WERI-Rb-1 (cell line): ENCODE results near the gene PUM2.
"Not testable (repeated sequence)": the region's sequence is repeated elsewhere in the genome, so short reads cannot be mapped to it uniquely, and the experiment has no call there.

ENCODE experiments used
- DNase-seq: peaks from one replicate; pipeline ENCODE4 v3.0.0-alpha.2; 2020
- H3K27ac ChIP-seq: fragments of 250-450 bp; sonication (Bioruptor Pico); 2 replicates; pipeline ENCODE4 v1.5.1; 2020; ENCODE audit warnings: mild to moderate bottlenecking, moderate library complexity
- H3K27me3 ChIP-seq: fragments of 250-450 bp; sonication (Bioruptor Pico); 2 replicates; pipeline ENCODE4 v1.5.1; 2021; ENCODE audit warnings: mild to moderate bottlenecking, low read depth, moderate library complexity; ENCODE audit not compliant: insufficient read depth, severe bottlenecking
- H3K36me3 ChIP-seq: fragments of 250-450 bp; sonication (Bioruptor Pico); 2 replicates; pipeline ENCODE4 v1.5.1; 2020; ENCODE audit warnings: mild to moderate bottlenecking, moderate library complexity
- H3K4me3 ChIP-seq: 2 replicates; pipeline ENCODE4 v1.5.1; 2011; ENCODE audit warnings: low read depth, mild to moderate bottlenecking, control low read depth, low read length
- H3K9me3 ChIP-seq: fragments of 250-450 bp; sonication (Bioruptor Pico); 2 replicates; pipeline ENCODE4 v1.5.1; 2021; ENCODE audit warnings: mild to moderate bottlenecking, moderate library complexity; ENCODE audit not compliant: severe bottlenecking
- TF ChIP-seq, protein P1 (sequence below): IDR thresholded peaks from 2 replicates; pipeline ENCODE4 v1.5.1; 2011; ENCODE audit warnings: low read depth, mild to moderate bottlenecking, control low read depth, inconsistent platforms, low read length

The PUM2 gene

DNA sequence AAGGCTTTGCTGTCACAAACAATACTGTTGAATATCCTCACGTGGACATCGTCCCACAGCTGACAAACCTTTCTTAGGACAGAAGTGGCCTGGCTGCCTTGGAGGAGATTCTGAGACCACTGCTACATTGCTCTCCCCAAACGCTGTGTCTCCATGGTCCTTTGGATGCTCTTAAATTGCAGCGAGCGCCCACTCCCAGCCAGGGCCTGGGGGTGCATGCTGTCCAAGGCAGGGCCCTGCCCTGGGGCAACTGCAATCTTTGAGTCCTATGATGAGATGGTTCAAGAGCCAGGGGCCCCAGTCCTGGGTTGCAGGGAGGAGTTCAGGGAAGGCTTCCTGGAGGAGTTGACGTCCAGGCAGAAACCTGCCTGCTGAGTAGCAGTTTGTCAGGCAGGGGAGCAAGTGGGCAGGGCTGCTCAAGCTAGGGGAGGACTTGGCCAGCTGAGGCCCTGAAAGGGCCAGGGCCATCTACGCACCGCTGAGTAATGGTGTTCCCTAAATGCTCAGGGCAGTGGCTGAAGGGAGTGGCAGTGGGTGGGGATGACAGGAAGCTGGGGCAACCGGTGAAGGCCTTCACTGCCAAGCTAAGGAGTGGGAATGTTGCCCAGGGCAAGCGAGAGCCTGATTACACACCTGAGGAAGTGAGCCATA lies 114.9 kb downstream of the PUM2 start:
- Histone ChIP-seq H3K4me3 (no peak overlapping the region), H3K9me3 (no peaks in the 10 kb centered on the region), H3K27ac (no peak overlapping the region), H3K27me3 (no peaks in the 10 kb centered on the region), H3K36me3 (no peaks in the 10 kb centered on the region)
- TF ChIP-seq, protein P1, sequence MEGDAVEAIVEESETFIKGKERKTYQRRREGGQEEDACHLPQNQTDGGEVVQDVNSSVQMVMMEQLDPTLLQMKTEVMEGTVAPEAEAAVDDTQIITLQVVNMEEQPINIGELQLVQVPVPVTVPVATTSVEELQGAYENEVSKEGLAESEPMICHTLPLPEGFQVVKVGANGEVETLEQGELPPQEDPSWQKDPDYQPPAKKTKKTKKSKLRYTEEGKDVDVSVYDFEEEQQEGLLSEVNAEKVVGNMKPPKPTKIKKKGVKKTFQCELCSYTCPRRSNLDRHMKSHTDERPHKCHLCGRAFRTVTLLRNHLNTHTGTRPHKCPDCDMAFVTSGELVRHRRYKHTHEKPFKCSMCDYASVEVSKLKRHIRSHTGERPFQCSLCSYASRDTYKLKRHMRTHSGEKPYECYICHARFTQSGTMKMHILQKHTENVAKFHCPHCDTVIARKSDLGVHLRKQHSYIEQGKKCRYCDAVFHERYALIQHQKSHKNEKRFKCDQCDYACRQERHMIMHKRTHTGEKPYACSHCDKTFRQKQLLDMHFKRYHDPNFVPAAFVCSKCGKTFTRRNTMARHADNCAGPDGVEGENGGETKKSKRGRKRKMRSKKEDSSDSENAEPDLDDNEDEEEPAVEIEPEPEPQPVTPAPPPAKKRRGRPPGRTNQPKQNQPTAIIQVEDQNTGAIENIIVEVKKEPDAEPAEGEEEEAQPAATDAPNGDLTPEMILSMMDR = no peak
- no peak for DNase-seq

DNA sequence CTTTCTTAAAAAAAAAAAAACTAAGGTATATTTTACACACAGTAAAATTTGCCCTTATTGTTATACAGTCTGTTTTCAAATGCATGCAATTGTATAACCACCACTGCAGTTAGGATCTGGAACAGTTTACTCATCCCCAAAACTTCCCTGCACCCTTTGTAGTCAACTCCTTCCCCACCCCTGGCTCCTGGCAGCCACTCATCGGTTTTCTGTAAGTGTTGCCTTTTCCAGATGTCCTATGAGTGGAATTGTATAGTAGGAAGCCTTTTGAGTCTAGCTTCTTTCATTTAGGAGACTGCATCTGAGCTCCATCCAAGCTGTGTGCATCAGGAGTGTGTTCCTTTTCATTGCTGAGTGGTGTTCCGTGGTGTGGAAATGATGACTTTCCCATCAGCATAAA lies 116.0 kb downstream of the PUM2 start:
- H3K27ac ChIP-seq, H3K36me3 ChIP-seq, H3K9me3 ChIP-seq, H3K27me3 ChIP-seq, DNase-seq, H3K4me3 ChIP-seq: not testable (repeated sequence)

DNA sequence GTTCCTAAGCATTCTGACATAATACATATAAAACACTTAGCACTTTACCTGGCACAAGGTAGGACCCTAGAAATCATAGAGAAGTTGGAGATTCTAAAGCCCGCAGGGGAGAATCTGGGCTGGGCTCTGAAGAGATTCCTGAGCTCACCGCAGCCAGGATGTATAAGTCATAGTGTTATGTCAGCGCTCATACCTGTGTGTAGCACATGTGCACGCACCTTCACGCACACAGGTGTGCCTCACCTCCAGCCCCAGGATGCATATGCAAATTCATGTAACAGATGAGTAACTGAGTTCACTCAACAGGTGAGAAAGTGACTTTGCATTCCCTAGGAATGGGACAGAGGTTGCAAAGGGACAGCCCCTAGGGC lies 117.8 kb downstream of the PUM2 start:
- Histone ChIP-seq H3K36me3 (no peaks in the 10 kb centered on the region), H3K27me3 (no peaks in the 10 kb centered on the region), H3K27ac (no peak overlapping the region), H3K9me3 (no peaks in the 10 kb centered on the region), H3K4me3 (no peak overlapping the region)
- TF ChIP-seq, protein P1 = no peak
- DNase-seq = peak; percentile 5

DNA sequence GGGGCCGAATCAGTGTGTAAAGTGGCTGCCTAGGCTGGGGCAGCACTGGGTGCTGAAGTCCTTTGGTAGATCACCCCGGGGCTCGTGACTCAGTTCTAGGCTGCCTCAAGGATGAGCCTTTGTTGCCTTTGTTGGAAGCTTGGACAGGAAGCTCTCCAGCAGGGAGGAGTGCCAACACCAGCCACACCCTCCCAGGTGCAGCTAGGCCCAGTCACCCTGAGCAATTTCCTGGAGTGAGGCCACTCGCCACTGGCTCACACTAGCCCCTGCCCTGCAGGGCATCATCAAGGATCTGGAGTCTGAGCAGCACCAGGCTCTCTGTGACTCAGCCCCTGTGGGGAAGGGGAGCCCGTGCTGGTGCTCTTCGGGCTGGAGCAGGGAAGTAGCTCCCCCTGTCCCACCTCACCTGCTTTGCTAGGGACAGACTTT lies 119.0 kb downstream of the PUM2 start:
- H3K27ac ChIP-seq = no peak overlapping the region
- H3K9me3 ChIP-seq = no peaks in the 10 kb centered on the region
- H3K36me3 ChIP-seq = no peaks in the 10 kb centered on the region
- H3K27me3 ChIP-seq = no peaks in the 10 kb centered on the region
- H3K4me3 ChIP-seq = no peak overlapping the region
- TF ChIP-seq, protein P1 = no peak
- peak; percentile 11 for DNase-seq

DNA sequence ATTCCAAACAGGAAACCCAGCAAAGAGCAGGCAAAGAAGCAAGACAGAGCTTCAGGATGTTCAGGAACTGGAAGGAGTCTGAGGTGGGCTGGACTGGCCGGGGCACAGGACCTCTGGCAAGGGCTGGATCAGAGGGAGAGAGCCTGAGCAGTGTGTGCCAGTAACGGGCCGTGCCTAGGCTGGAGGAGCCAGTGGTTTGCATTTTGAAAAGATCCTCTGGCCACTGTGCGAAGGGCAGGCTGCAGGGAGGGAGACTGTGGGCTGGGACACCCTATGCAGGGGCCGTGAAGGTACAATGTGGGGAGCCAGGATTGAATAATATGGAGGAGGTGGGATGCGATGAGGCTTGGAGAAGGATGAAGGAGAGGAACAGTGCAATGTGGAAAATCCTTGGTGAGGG lies 119.5 kb downstream of the PUM2 start:
- no peaks in the 10 kb centered on the region for H3K9me3 ChIP-seq
- peak; percentile 8 for DNase-seq
- no peaks in the 10 kb centered on the region for H3K36me3 ChIP-seq
- H3K4me3 ChIP-seq = no peak overlapping the region
- TF ChIP-seq, protein P1 = no peak
- H3K27me3 ChIP-seq = no peaks in the 10 kb centered on the region
- no peak overlapping the region for H3K27ac ChIP-seq

DNA sequence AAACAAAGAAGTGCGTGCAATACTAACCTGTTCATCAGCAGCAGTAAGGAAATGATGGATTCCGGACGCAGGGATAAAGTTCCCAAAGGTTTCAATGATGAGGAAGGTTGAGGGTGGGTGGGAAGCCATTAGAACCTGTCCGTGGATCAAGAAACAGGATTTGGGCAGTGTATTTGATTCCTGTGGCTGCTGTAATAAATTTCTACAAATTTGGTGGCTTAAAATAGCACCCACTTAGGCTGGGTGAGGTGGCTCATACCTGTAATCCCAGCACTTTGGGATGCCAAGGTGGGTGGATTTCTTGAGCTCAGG lies 120.6 kb downstream of the PUM2 start:
- Histone ChIP-seq H3K27me3 (peaks cover 2% of the 10 kb centered on the region), H3K4me3 (no peak overlapping the region), H3K9me3 (no peaks in the 10 kb centered on the region), H3K27ac (no peak overlapping the region), H3K36me3 (no peaks in the 10 kb centered on the region)
- TF ChIP-seq, protein P1 = no peak
- peak; percentile 2 for DNase-seq
